RWPE2 (cell line): ENCODE measurements around the gene SLFN5.

Experiments
- ATAC-seq: fragments of 200-7000 bp; cut with Tn5 transposase; 3 replicates; pipeline ENCODE4 v1.9.1; 2021; ENCODE audit warnings: low read depth
- DNase-seq: peaks from one replicate; pipeline ENCODE4 v3.0.0-alpha.2; 2020; ENCODE audit warnings: low spot score
- H3K27ac ChIP-seq: fragments of 450-650 bp; 2 replicates; pipeline ENCODE4 v1.5.1; 2017; ENCODE audit warnings: mild to moderate bottlenecking; ENCODE audit not compliant: poor library complexity, severe bottlenecking
- H3K27me3 ChIP-seq: fragments of 250-450 bp; sonication (Bioruptor Pico); 2 replicates; pipeline ENCODE4 v1.5.1; 2021; ENCODE audit warnings: mild to moderate bottlenecking, moderate library complexity; ENCODE audit not compliant: insufficient read depth, poor library complexity, severe bottlenecking
- H3K36me3 ChIP-seq: fragments of 250-450 bp; sonication (Bioruptor Pico); 2 replicates; pipeline ENCODE4 v1.5.1; 2020; ENCODE audit warnings: low read depth, mild to moderate bottlenecking, moderate library complexity
- H3K4me1 ChIP-seq: fragments of 250-450 bp; sonication (Bioruptor Pico); 2 replicates; pipeline ENCODE4 v1.5.1; 2021; ENCODE audit warnings: mild to moderate bottlenecking, moderate library complexity; ENCODE audit not compliant: insufficient read depth, poor library complexity, severe bottlenecking
- H3K4me3 ChIP-seq: fragments of 250-450 bp; sonication (Bioruptor Pico); 2 replicates; pipeline ENCODE4 v1.5.1; 2021; ENCODE audit warnings: mild to moderate bottlenecking, moderate library complexity; ENCODE audit not compliant: severe bottlenecking
- H3K9me3 ChIP-seq: fragments of 250-450 bp; sonication (Bioruptor Pico); 2 replicates; pipeline ENCODE4 v1.5.1; 2021; ENCODE audit warnings: mild to moderate bottlenecking, moderate library complexity; ENCODE audit not compliant: severe bottlenecking
- CTCF ChIP-seq: fragments of 450-650 bp; IDR thresholded peaks from one replicate; pipeline ENCODE4 v1.5.1; 2017; ENCODE audit warnings: mild to moderate bottlenecking, moderate library complexity; ENCODE audit not compliant: poor library complexity, severe bottlenecking

SLFN5 gene

GRCh38 chr17:35244341-35245195 is 1.7 kb downstream of the SLFN5 start:
- ATAC-seq (peak; percentile 39), DNase-seq (peak; percentile 86)
- Histone ChIP-seq H3K36me3 (peaks cover 35% of the 10 kb centered on the region), H3K4me1 (peaks cover 18% of the 10 kb centered on the region), H3K4me3 (peak overlapping the region; percentile 85), H3K9me3 (no peaks in the 10 kb centered on the region), H3K27ac (peak overlapping the region; percentile 97), H3K27me3 (no peaks in the 10 kb centered on the region)
- no peak for TF ChIP-seq CTCF

GRCh38 chr17:35245196-35245486 is 2.3 kb downstream of the SLFN5 start:
- H3K4me1 ChIP-seq = peaks cover 18% of the 10 kb centered on the region
- TF ChIP-seq CTCF = no peak
- no peak for DNase-seq
- peak; percentile 69 for ATAC-seq
- no peaks in the 10 kb centered on the region for H3K9me3 ChIP-seq
- peaks cover 35% of the 10 kb centered on the region for H3K36me3 ChIP-seq
- H3K27ac ChIP-seq = peak overlapping the region; percentile 97
- peak overlapping the region; percentile 85 for H3K4me3 ChIP-seq
- H3K27me3 ChIP-seq = no peaks in the 10 kb centered on the region

- Histone ChIP-seq H3K27ac (no peak overlapping the region), H3K4me1 (peaks cover 24% of the 10 kb centered on the region), H3K4me3 (no peak overlapping the region), H3K9me3 (no peaks in the 10 kb centered on the region), H3K36me3 (peaks cover 18% of the 10 kb centered on the region), H3K27me3 (no peaks in the 10 kb centered on the region)
- ATAC-seq (no peak), DNase-seq (no peak)
- no peak for TF ChIP-seq CTCF
These were observed 9.8 kb downstream of the SLFN5 start for GRCh38 chr17:35252651-35253050.

- H3K27ac ChIP-seq = peak overlapping the region; percentile 56
- no peak overlapping the region for H3K4me3 ChIP-seq
- H3K36me3 ChIP-seq = peaks cover 14% of the 10 kb centered on the region
These were observed 11.4 kb downstream of the SLFN5 start for GRCh38 chr17:35254107-35254773.

More at GRCh38 chr17:35254107-35254773, 11.4 kb downstream of the SLFN5 start:
- Histone ChIP-seq H3K9me3 (no peaks in the 10 kb centered on the region), H3K4me1 (peaks cover 27% of the 10 kb centered on the region), H3K27me3 (no peaks in the 10 kb centered on the region)
- TF ChIP-seq CTCF = no peak
- DNase-seq (no peak), ATAC-seq (peak; percentile 77)
